Medulla oblongata (tissue), 1 donor: ENCODE results near the gene LY6G6F.
"Not testable (repeated sequence)": the region's sequence is repeated elsewhere in the genome, so short reads cannot be mapped to it uniquely, and the experiment has no call there.

ENCODE experiments used
- DNase-seq: peaks from one replicate; pipeline ENCODE4 v3.0.0-alpha.2; 2015; ENCODE audit errors: extremely low spot score

The LY6G6F gene

DNA sequence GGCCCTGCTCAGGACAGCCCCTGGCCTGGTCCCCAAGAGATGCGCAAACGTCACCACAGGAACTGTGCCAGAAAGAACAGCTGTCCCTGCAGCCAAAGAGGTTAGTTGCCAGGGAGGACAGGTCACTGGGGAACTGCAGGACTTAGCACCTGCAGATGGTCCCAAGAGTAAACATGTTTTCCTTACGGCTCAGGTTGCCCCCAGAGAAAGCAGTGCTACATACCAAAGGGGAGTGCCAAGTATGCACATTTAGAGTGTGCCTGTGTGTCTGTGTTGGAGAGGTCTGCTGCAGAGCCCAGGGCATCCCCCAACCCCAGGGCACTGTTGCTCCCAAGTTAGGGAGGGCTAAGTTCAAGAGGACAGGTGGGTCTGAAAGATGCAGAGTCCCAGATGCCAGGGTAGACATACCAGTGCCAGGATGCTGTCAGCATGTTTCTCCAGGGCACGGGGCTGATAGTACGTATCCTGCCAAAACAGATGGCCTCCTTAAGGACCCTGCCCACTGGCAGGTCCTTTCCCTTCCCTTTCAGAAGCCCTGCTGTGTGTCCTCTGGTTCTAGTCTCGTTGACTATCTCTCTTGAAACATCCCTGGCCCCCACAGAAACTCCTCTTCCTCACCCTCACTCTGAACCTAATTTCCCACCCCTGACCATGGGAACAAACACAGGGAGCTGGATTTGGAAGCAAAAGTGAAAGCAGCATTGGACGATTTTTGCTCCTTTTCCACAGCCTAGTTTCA is 4.8 kb upstream of the LY6G6F start:
- DNase-seq, result peak; percentile 27

DNA sequence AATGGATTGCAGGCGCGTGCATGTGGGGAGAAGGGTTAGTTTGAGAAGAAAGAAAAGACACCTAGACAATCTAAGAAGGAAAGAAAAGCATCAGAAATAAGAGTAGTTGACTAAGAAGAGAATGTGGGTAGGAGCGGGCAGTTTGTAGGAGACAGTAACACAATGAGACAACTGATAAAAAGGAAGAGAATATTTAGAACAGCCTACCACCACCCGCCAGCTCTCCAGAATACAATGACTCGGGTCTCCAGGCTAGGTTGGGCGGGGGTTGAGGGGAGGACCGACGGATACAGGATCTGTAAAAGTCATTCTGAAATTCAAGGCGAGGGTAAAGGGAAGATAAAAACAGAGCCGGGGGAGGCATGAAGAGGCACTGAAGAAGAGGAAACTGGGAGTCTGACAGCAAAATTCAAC is 4.3 kb upstream of the LY6G6F start:
- DNase-seq, result no peak

DNA sequence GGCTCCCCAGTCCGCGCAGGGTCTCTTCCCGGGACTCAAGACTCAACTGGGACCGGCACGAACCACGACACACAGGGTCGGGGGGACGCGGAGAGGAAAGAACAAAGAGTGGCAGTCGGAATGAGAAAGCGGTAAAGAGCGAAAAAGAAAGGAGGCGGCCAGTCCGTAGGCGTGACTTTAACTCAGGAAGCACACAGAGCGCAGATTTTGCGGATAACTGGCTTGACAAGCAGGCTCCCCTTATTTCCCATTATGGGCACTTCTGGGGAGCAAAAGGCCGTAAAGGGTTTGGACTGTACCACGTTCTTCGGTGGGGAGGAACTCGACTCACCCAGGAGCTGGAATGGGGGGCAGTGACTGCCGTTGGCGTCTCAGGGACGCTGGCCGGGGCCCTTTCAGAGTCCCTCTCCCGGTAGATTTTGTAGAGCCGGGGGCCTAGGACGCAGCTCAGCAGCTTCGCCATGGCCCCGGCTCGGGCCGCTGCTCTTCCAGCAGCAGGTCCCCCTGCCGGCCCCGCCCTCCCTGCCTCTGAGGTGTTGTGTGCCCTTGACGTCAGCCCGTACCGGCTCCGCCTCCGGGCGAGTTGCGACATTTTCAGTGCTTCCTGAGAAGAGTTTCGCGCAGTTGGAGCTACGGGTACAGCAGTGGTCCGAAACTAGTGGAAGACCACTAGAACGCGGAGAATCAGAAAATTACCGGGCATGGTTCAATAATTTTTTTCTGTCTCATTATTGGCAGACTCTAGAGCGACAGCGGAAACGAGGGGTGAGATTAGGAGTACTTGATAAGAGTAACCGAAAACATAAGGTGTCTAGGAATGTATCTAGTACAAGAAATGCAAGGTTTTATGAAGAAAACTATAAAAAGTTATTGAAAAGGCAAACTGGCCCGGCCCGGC is 3.6 kb upstream of the LY6G6F start, which contains the start of gene ABHD16A:
ABHD16A (minus strand) TSS at position 506 of the 898 bp plus-strand sequence; CDS start at position 463, 43 bp downstream.
- peak; percentile 99 for DNase-seq

DNA sequence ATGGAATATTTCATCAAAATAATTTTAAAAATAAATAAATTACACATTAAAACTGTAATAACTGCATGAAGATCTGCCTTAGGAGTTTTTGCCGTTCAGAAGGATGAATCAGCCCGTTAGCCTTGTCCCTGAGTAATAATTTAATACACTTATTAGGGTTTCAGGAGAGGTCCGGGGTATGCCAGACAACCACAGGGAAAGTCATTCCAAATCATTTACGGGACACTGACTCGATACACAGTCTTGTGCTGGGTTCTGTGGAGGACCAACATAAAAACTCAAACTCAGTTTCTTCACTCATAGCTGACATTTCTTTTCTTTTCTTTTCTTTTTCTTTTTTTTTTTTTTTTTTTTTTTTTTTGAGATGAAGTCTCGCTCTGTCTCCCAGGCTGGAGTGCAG is 735 bp upstream of the LY6G6F start:
- no peak for DNase-seq

DNA sequence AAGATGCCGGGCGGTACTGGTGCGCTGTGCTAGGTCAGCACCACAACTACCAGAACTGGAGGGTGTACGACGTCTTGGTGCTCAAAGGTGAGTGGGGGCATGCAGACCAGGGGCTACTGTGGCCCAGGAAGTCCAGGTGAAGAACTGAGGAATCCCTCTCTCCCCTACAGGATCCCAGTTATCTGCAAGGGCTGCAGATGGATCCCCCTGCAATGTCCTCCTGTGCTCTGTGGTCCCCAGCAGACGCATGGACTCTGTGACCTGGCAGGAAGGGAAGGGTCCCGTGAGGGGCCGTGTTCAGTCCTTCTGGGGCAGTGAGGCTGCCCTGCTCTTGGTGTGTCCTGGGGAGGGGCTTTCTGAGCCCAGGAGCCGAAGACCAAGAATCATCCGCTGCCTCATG is 1.0 kb downstream of the LY6G6F start:
- no peak for DNase-seq

- no peak for DNase-seq
These were observed 1.6 kb downstream of the LY6G6F start for GRCh38 chr6:31708224-31708623.

GRCh38 chr6:31709157-31709556 is 2.5 kb downstream of the LY6G6F start:
- DNase-seq, result not testable (repeated sequence)

DNA sequence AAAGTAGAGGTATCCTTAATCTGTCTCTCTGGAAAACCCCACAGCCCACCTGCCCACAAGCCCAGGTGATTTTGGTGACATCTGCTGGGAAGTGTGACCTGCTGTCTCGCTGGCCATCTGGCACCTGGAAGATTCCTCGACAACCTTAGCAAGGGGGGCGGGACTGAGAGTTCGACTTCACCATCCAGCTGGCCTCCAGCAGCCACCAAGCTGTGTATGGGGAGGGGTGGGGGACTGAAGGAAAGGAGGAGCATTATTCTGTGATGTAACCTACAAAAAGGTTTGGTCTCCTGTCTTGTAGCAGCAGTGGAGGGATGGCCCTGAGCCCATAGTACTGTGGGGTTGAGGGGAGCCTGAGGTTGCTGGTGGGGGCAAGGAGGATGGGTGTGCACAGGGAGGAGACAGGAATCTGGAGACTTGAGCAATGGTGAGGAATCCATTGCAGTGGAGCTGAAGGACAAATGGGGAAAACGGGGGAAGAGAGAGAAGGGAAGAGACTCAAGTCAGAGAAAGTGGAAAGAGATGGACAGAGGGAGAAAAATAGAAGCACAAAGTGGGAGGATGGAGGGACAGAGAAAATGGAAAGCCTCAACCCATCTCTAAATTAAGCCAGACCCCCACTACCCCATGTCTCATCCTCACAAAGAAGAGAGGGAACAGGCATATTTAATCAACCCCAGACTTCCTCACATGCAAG is 4.0 kb downstream of the LY6G6F start:
- no peak for DNase-seq

DNA sequence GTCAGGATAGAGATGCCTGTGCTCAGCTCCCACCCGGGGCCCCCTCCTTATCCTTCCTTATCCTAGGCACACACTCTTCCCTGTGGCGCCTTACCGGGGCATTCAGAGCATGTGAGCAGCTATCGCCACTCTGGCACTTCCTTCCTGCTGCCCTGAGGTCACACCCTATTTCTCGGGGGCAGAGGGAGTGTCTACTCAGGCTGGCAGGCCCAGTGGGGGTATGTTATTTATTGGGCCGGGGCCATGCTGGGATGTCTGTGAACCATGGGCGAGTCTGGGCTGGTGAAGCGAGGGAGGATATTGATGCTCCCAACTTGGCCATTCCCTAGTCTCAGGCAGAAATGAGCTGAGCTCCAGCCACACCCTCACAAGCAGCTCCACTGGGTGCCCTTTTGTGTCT is 4.6 kb downstream of the LY6G6F start:
- no peak for DNase-seq

GRCh38 chr6:31712296-31712695 is 5.6 kb downstream of the LY6G6F start:
- no peak for DNase-seq

- DNase-seq, result no peak
These were observed 6.8 kb downstream of the LY6G6F start for GRCh38 chr6:31713465-31713864.

DNA sequence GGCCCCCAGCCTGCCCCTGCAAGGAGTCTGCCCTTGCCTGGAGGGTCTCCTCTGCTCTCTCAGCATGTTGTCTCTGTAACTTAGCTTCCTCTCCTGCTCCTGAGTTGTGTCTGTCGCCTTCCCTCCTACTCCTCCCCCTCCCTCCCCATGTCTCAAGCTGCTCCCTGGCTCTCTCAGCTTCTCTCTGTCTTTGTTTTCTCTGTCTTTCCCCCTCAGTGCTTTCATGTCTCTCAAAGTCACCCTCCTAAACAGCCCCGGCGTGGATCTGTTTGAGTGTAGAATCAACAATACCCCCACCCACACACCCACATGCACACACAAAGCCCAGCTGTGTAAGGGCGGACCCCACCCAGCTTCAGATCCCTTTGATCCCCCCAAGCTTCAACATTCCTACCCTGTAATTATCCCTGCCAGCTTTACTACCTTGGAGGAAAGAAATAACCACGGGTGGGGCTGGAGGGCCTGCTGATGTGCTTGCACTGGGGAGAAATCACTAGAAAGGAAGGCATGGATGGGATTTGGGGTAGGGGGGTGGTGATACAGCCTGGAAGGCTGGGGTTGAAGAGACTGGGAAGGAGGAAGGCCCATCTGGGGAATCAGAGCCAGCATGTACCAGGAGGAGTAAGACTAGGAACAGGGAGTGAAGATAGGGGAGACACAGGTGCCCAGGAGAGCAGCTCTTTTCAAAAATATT is 7.5 kb downstream of the LY6G6F start:
- DNase-seq, result no peak

DNA sequence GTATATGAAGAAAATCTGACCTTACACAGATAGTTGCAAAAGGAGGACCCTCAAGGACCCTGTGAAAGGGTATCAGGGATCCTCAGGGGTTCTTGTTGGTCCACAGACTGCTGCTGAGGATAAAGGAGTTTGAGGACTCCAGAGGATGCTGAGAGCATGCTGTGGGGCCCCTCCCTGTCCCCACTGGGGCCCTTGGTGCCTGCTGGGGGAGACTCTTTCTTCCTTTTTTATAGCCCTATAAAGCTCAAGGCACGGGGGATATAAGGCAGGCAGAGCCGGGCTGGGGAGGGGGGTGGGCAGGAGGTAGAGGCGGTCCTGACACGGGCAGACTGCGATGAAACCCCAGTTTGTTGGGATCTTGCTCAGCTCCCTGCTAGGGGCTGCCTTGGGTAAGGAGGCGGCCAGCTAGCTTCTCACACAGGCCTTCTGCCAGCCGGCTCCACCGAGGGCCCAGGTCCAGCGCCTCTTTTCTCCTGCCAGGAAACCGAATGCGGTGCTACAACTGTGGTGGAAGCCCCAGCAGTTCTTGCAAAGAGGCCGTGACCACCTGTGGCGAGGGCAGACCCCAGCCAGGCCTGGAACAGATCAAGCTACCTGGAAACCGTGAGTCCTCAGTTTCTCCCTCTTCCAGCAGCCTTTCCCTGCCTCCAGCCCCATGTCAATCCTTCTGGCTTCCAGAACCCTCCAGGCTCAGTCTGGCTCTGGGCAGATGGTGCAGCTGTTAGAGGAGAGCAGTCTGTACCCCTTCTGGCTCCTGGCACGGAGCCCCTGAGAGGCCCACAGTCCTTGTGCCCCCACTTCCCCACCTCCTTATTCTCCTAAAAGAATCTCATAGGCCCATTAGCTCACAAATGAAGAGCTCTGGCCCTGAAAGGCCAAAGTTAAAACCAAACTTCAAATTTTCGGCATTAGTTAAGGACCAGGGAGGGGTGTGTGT is 8.6 kb downstream of the LY6G6F start, which contains the start of gene LY6G6D:
LY6G6D (plus strand) TSS at position 327 of the 937 bp plus-strand sequence; CDS start at position 335, 8 bp downstream.
- DNase-seq, result no peak

DNA sequence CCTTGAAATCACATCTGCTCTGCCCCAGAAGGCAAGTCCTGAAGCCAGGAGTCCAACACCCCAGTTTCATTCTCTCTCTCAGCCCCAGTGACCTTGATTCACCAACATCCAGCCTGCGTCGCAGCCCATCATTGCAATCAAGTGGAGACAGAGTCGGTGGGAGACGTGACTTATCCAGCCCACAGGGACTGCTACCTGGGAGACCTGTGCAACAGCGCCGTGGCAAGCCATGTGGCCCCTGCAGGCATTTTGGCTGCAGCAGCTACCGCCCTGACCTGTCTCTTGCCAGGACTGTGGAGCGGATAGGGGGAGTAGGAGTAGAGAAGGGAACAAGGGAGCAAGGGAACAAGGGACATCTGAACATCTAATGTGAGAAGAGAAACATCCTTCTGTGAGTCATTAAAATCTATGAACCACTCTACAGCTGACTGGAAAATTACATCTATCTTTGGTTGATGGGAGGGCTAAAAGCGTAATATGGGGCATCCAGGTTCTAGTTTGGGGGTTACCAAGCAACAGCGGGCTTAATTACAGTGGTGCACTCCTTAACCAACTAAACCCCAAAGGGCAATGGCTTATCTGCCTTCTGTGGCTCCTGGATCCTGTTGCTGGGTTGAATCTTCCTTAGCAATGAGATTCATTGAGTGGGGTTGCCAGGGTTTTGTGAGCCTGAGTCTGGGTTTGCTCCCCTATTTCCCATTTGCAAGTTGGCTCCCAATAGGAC is 11.0 kb downstream of the LY6G6F start:
- no peak for DNase-seq

- DNase-seq, result no peak
These were observed 11.6 kb downstream of the LY6G6F start for GRCh38 chr6:31718265-31718664.

GRCh38 chr6:31719001-31719400 is 12.3 kb downstream of the LY6G6F start:
- DNase-seq, result no peak

GRCh38 chr6:31720196-31720770 is 13.6 kb downstream of the LY6G6F start:
- DNase-seq, result no peak

DNA sequence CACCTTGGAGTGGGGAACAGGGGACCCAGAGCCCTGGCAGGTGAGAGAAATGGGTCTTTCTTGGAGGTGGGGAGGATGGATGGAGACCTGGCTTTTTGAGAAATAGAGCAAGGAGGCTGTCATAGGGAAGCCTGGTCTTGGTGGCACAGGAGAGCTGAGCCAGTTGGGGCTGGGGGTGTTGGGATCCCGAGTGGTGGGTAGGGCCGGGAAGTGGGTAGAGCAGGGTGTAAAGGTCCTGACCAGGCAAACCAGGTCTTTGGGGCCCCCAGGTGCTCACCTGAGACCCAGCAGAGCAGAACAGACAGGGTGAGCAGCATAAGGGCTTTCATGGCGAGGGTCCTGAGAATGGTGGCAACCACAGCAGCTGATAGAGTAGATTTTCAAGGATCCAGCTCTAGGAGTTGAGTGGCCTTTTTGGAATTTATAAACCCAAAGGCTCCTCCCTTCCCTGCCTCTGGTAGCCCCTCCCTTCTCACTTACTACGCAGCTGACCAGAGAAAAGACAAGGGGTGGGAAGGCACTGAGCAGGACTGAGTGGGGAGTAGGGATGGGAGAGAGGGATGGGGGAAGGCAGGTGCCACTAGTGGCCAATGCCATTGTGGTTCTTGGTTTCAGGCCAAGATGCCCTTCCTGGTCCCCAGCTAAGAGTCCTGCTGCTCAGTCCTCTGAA is 14.8 kb downstream of the LY6G6F start, which contains the start of gene LY6G6C:
LY6G6C (minus strand) TSS at position 396 of the 670 bp plus-strand sequence; CDS start at position 329, 67 bp downstream.
- no peak for DNase-seq

- no peak for DNase-seq
These were observed 15.5 kb downstream of the LY6G6F start for GRCh38 chr6:31722173-31722572.
